Esophagus muscularis mucosa (tissue), 3 donors: Measurements from ENCODE around the gene MYOM3.

Experiments used
- CTCF ChIP-seq, 3 experiments: fragments of 200-600 bp in 2 of 3; fragments of 450-650 bp in 1 of 3; sonication (generic) in 2 of 3; IDR thresholded peaks; one replicate each; pipeline ENCODE4 v1.5.1; 2017 to 2019; ENCODE audit warnings: antibody characterized with exemption in 3 of 3, mild to moderate bottlenecking in 2 of 3, moderate library complexity in 1 of 3
- POLR2A ChIP-seq: fragments of 450-650 bp; IDR thresholded peaks from one replicate; pipeline ENCODE4 v1.6.1; 2017; ENCODE audit warnings: antibody characterized with exemption, moderate library complexity, mild to moderate bottlenecking, low read depth
- POLR2AphosphoS5 ChIP-seq, 2 donors: sonication (generic); formaldehyde crosslinking; IDR thresholded peaks; one replicate each; pipeline ENCODE4 v1.6.1; 2017; ENCODE audit warnings: antibody characterized with exemption in 2 of 2

DNA sequence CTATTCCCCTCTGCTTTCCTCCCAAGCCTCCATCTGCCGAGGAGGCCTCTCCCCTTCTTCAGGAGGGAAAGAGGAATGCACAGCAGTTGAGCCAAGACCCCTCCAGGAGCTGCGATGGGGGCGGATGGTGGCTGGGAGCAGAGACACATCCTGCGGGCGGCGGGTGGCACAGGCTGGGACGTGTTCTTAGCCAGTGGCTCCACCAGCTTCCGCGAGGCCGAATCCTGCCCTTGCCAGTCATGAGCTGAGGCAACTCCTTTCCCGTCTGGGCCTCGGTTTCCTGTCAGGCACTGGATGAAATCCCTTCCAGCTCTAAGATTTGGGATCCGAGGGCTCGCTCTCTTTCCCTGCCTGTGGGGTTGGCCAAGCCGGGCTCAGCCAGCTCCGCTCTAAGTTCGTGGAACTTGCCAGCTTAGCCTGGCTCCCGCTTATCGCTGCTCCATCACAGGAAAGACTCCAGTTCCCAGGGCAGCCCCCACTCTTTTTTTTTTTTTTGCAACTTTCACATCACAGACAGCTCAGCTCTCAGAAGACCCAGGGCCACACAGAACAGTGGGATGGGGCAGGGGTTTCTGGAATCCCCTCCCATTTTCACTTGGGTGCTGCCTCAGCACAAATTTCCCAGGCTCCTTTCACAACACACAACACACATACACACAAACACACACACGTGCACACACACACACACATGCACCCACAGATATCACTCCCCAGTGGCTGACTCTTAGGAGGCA lies 506 bp downstream of the MYOM3 start:
- TF ChIP-seq CTCF (IDR thresholded peaks at IDR 0.05) (no peak), POLR2A (peak; percentile 26), POLR2AphosphoS5 (IDR thresholded peaks at IDR 0.05) (no peak)
